Stimulated activated naive CD8-positive, alpha-beta T cell treated with anti-CD3 and anti-CD28 coated beads, Interleukin-15, Interleukin-2, amounts not matched to agents 100 ng/mL and 50 ng/mL, for 24 hours (primary cell): ENCODE data around the gene ZBTB43.
A peak's percentile ranks its signal among the peaks of the same experiment; 100 is the strongest.
"Not testable (repeated sequence)": the region's sequence is repeated elsewhere in the genome, so short reads cannot be mapped to it uniquely, and the experiment has no call there.

ENCODE experiments used
- H3K27ac Mint-ChIP-seq: one replicate; pipeline ENCODE4 v1.8.0; 2021; ENCODE audit warnings: mild to moderate bottlenecking, mixed read lengths
- H3K27me3 Mint-ChIP-seq: one replicate; pipeline ENCODE4 v1.8.0; 2021; ENCODE audit warnings: mixed read lengths
- H3K36me3 Mint-ChIP-seq: one replicate; pipeline ENCODE4 v1.8.0; 2021; ENCODE audit warnings: low read depth, mixed read lengths
- H3K4me1 Mint-ChIP-seq: one replicate; pipeline ENCODE4 v1.8.0; 2021; ENCODE audit warnings: low read depth, mixed read lengths
- H3K4me3 Mint-ChIP-seq: one replicate; pipeline ENCODE4 v1.8.0; 2021; ENCODE audit warnings: mild to moderate bottlenecking, mixed read lengths
- H3K9me3 Mint-ChIP-seq: one replicate; pipeline ENCODE4 v1.8.0; 2021; ENCODE audit warnings: mixed read lengths

ZBTB43 gene

DNA sequence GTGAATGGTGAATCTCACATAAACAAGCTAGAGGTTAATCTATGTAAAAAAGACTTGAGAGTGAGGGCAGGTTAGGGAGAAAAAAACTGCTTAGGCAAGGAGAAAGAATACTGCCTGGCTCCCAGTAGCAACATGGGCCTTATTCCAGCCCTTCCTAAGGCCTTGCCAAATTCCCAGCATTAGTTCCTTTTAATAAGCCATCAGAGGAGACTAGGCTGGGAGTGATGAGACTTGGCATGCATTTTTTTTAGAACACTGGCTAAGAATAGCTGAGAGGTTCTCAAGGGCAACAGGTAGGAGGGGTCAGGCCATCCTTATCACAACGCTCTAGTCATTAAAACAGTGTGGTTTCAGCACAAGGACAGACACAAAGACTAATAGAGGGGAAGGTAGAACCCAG is 20.9 kb upstream of the ZBTB43 start:
- Mint-ChIP-seq H3K36me3 (no peaks in the 10 kb centered on the region), H3K27me3 (peaks cover 34% of the 10 kb centered on the region), H3K9me3 (no peaks in the 10 kb centered on the region), H3K27ac (no peak overlapping the region), H3K4me1 (no peaks in the 10 kb centered on the region), H3K4me3 (no peak overlapping the region)

DNA sequence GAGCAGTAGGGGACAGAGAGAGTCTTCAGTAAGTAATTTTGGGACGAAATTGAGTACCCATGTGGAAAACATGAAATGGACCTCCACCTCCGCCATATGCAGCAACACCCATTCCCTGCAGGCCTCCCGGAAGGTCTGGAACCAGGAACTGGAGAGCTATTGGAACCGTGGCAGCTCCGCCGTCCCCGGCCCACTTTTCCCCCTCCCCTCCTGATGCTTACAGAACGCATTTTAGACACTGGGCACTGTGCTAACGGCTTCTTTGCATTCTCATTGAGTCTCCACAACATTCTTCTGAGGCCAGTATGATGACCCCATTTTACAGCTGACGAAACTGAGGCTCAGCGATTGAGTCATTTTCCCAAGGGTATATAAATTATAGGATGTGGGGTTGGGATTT is 20.4 kb upstream of the ZBTB43 start:
- Mint-ChIP-seq H3K27me3 (peaks cover 34% of the 10 kb centered on the region), H3K4me1 (no peaks in the 10 kb centered on the region), H3K9me3 (no peaks in the 10 kb centered on the region), H3K4me3 (no peak overlapping the region), H3K27ac (no peak overlapping the region), H3K36me3 (no peaks in the 10 kb centered on the region)

DNA sequence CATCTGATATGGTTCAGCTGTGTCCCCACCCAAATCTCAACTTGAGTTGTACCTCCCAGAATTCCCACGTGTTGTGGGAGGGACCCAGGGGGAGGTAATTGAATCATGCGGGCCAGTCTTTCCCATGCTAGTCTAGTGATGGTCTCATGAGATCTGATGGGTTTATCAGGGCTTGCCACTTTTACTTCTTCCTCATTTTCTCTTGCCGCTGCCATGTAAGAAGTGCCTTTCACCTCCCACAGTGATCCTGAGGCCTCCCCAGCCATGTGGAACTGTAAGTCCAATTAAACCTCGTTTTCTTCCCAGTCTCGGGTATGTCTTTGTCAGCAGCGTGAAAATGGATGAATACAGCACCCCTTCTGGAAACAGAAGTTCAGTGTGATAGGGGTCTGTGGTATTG is 20.0 kb upstream of the ZBTB43 start:
- not testable (repeated sequence) for H3K4me3 Mint-ChIP-seq, H3K27ac Mint-ChIP-seq, H3K4me1 Mint-ChIP-seq, H3K9me3 Mint-ChIP-seq, H3K36me3 Mint-ChIP-seq
- H3K27me3 Mint-ChIP-seq: peaks cover 34% of the 10 kb centered on the region

DNA sequence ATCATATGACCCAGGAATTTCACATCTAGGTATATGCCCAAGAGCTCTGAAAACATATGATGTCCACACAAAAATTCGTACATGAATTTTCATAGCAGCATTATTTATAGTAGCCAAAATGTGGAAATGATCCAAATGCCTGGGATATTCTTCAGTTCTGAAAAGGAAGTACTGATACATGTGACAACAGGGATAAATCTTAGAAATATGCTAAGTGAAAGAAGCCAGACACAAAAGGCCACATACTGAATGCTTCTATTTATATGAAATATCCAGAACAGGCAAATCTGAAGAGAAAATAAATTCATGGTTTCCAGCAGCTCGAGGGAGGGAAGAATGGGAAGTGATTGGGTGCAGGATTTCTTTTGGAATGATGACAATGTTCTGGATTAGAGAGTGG is 16.8 kb upstream of the ZBTB43 start:
- Mint-ChIP-seq H3K36me3 (no peaks in the 10 kb centered on the region), H3K27ac (no peak overlapping the region), H3K27me3 (peaks cover 43% of the 10 kb centered on the region), H3K4me1 (no peaks in the 10 kb centered on the region), H3K9me3 (no peaks in the 10 kb centered on the region), H3K4me3 (no peak overlapping the region)

DNA sequence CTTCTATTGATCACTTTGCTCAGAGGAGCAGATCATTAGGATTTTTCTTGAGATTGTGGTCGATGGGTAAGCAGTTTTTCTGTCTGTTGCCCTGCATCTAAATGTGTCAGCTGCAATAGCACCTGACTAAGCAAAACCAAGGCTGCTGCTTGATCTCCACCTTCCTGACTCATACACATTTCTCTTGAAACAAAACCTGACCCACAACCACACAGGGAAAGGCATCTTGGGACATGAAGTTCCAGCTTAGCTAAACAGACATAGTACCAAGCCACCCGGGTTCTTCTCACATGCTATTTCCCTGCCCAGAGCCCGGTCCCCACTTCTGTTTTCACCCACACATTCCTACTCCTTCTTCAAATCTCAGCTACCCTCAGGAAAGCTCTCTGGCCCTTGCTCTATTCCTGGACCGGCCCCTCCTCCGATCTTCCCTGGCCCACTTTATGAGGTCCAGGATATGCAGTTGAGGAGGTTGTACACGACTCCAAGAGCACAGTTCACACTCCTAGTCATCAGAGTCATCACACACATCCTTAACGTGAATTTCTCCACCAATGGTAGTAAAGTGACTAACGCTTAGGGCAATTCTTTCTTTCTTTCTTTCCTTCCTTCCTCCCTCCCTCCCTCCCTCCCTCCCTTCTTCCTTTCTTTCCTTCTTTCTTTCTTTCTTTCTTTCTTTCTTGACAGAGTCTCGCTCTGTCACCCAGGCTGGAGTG is 16.0 kb upstream of the ZBTB43 start:
- H3K27ac Mint-ChIP-seq: no peak overlapping the region
- no peak overlapping the region for H3K4me3 Mint-ChIP-seq
- no peaks in the 10 kb centered on the region for H3K36me3 Mint-ChIP-seq
- H3K9me3 Mint-ChIP-seq: no peaks in the 10 kb centered on the region
- H3K4me1 Mint-ChIP-seq: no peaks in the 10 kb centered on the region
- peaks cover 41% of the 10 kb centered on the region for H3K27me3 Mint-ChIP-seq

DNA sequence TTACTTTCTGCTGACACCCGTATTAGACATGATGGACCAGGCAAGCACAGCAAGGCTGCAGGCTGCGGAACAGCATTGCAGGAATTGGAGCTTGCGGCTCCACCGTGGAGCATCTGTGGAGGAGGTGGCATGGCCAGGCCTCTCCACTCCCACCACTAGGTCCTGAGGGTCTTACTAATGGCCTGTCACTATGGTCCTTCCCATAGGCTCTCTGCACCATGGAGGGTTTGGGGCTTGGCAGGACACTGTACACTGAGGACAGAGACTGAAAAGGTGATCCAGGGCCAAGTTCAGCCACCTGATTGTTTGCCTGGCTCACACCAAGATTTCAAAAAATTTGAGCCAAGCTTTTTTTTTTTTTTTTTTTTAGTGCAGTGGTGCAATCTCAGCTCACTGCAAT is 14.3 kb upstream of the ZBTB43 start:
- Mint-ChIP-seq H3K4me1 (no peaks in the 10 kb centered on the region), H3K9me3 (no peaks in the 10 kb centered on the region), H3K36me3 (no peaks in the 10 kb centered on the region), H3K4me3 (no peak overlapping the region), H3K27ac (no peak overlapping the region), H3K27me3 (peaks cover 33% of the 10 kb centered on the region)

DNA sequence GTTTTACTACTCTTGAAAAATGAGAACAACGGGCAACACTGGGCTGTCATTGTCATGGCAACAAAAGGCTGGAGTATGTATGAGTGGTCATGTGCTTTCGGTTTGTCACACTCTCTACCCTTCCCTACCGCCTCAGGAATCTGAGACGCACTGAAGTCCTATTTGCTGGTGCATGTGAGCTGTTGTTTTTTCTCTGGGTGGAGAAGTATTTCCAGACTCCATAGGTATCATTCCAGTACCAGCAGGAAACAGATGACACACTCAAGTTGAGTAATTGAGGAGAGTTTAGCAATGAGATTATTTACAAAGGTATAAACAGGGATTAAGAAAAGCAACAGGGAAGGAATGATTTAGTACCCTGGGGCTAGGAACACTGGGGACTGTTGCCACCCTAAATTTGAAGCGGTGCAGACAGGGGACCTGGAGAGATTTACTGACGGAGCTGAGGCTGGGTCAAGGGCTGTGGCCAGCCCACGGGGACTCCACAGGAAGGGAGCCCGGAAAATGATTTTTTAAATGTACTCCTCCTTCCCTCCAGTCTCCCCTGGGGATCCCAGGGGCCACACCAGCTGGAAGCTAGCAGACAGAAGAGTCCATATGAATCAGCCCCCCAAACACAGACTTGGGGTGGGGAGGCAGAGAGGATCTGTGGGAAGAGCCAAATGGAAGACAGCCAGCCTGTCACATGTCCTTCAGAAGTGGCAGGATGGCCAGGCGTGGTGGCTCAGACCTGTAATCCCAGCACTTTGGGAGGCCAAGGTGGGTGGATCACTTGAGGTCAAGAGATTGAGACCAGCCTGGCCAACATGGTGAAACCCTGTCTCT is 13.2 kb upstream of the ZBTB43 start:
- no peaks in the 10 kb centered on the region for H3K9me3 Mint-ChIP-seq
- peaks cover 30% of the 10 kb centered on the region for H3K27me3 Mint-ChIP-seq
- H3K4me1 Mint-ChIP-seq: no peaks in the 10 kb centered on the region
- no peak overlapping the region for H3K4me3 Mint-ChIP-seq
- no peaks in the 10 kb centered on the region for H3K36me3 Mint-ChIP-seq
- no peak overlapping the region for H3K27ac Mint-ChIP-seq

DNA sequence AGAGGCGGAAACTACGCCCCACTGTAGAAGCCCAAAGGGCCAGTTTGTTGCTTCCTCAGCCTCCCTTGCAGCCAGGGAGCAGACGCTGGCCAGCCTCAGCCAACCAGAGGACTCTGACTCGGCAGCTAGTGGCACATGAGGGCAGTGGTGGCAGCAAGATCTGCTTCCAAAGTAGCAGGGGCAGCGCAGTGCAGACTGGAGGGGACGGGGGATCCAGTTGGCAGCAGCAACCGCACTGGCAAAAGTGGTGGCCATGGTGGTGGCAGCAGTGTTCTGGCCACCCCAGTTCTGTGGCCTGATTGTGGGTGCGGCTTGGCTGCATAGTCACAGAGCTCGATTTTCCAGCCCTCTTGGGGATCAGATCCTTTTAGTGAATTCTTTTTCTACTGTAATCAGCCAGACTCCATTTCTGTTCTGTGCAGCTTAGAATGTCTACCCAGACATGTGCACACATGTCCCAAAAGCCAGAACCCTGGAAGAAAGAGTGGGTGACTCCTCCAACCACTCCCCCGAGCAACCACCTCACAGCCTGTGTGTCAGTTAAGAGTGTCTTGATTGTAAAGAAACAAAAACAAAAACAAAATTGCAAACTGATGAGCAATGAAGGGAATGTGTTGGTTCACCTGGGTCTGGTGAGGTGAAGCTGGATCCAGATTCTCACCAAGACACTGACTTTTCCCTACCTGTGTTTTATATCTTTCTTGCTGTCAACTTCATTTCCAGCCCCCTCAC is 11.0 kb upstream of the ZBTB43 start:
- Mint-ChIP-seq H3K9me3 (no peaks in the 10 kb centered on the region), H3K27me3 (peaks cover 19% of the 10 kb centered on the region), H3K36me3 (no peaks in the 10 kb centered on the region), H3K27ac (no peak overlapping the region), H3K4me1 (no peaks in the 10 kb centered on the region), H3K4me3 (no peak overlapping the region)

DNA sequence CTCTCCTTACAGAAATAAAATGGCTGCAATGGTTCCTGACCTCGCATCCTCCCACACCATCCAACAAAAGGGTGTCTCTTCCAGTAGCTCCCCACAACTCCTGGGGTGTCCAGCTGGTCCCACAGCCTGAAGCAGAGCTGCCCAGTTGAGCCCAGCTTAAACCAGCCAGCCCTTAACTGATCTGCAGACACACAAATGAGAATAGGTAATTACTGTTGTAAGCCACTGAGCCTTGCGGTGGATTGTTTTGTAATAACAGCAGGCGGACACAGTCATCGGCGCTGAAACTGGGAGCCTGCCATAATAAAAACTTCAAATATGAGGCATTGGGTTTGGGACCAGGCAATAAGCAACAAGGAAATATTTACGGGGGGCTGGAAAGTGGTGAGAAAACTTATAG is 10.4 kb upstream of the ZBTB43 start:
- H3K27me3 Mint-ChIP-seq: peaks cover 19% of the 10 kb centered on the region
- no peaks in the 10 kb centered on the region for H3K9me3 Mint-ChIP-seq
- H3K4me3 Mint-ChIP-seq: no peak overlapping the region
- H3K36me3 Mint-ChIP-seq: no peaks in the 10 kb centered on the region
- H3K27ac Mint-ChIP-seq: no peak overlapping the region
- no peaks in the 10 kb centered on the region for H3K4me1 Mint-ChIP-seq

DNA sequence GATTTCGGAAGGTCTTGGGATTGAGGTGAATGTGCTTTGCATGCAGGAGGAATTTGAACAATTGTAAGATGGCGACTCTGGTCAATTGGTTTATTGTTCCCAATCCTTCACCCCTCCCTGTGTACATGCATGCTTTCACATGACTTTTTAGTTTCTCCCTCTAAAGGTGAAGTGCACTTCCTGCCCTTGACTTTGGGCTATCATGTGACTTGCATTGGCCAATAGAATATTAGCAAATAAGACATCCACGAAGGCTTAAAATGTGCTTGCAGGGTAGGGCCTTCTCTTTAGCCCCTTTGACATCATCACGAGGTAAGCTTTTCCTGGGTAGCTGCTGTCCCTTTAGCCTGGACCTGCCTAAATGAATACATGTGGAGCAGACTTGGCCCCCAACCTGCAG is 8.1 kb upstream of the ZBTB43 start:
- no peaks in the 10 kb centered on the region for H3K36me3 Mint-ChIP-seq
- H3K27me3 Mint-ChIP-seq: peaks cover 7% of the 10 kb centered on the region
- no peaks in the 10 kb centered on the region for H3K9me3 Mint-ChIP-seq
- H3K4me3 Mint-ChIP-seq: no peak overlapping the region
- H3K27ac Mint-ChIP-seq: no peak overlapping the region
- no peaks in the 10 kb centered on the region for H3K4me1 Mint-ChIP-seq

DNA sequence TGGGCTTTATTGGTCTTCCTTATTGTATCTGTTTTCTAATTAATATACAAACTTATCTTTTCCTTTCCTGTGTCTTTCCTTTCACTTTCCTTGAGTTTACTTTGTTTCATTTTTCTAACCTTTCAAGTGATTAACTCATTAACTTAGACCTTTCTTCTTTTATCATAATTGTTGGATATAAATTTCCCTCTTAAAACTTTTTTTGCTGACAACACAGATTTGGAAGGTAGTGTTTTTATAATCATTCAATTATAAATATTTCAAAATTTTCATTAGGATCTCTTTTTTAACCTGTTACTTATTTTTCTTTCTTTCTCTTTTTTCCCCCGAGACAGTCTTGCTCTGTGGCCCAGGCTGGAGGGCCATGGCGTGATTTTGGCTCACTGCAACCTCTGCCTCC is 6.9 kb upstream of the ZBTB43 start:
- H3K4me3 Mint-ChIP-seq: no peak overlapping the region

DNA sequence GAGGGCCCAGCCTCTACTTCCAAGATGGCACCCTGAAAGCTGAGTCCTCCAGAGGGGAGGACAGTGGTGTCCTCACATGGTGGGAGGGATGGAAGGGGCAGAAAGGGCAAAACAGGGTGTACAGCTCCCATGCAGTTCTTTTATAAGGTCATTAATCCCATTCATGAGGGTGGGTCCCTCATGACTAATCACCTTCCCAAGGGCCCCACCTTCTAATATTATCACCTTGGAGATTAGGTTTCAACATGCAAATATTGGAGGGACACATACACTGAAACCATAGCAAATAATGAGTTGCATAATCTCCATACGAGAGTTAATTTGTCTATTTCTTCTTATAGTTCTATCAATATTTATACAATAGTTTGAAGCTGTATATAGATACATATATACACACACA is 5.8 kb upstream of the ZBTB43 start:
- H3K27me3 Mint-ChIP-seq: no peaks in the 10 kb centered on the region
- H3K4me1 Mint-ChIP-seq: peaks cover under 1% of the 10 kb centered on the region
- no peak overlapping the region for H3K4me3 Mint-ChIP-seq
- peaks cover 2% of the 10 kb centered on the region for H3K9me3 Mint-ChIP-seq
- no peak overlapping the region for H3K27ac Mint-ChIP-seq
- no peaks in the 10 kb centered on the region for H3K36me3 Mint-ChIP-seq

More for the DNA sequence above, 6.9 kb upstream of the ZBTB43 start:
- Mint-ChIP-seq H3K9me3 (no peaks in the 10 kb centered on the region), H3K36me3 (no peaks in the 10 kb centered on the region), H3K4me1 (no peaks in the 10 kb centered on the region), H3K27ac (no peak overlapping the region), H3K27me3 (no peaks in the 10 kb centered on the region)

DNA sequence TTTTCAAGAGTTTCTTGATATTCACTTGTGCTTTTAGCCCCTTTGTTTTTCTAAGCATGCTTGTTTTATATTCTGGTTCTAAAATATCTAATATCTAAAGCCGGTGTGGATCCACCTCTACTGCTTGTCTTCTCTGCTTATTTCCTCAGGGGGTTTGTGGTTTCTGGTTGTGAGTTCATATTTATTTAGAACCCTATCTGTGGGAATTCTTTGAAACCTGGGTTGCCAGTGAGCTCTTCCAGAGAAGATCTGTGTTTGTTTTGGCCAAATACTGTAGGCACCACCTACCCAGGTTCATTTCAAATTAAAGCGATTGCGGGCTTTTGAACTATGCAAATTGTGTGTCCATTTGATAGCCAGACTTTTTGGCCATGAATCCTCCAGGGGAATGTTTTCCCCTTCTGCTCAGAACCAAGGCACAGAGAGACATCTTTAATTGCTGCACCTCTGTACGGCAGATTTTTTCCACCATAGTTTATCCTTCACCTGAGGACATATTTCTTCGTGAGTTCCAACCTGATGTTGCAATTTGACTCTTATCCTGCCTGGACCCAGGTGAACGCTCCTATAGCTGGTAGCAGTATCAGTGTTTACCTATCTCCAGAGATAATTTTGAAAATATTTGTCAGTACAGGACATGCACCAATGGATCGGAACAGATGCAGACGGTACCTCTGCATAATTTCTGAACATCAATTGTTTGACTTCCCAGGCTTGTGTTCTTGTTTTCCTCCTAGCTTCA is 2.4 kb upstream of the ZBTB43 start:
- Mint-ChIP-seq H3K4me1 (peaks cover 30% of the 10 kb centered on the region), H3K27ac (no peak overlapping the region), H3K4me3 (no peak overlapping the region), H3K27me3 (no peaks in the 10 kb centered on the region), H3K9me3 (peaks cover 5% of the 10 kb centered on the region), H3K36me3 (peaks cover 16% of the 10 kb centered on the region)

DNA sequence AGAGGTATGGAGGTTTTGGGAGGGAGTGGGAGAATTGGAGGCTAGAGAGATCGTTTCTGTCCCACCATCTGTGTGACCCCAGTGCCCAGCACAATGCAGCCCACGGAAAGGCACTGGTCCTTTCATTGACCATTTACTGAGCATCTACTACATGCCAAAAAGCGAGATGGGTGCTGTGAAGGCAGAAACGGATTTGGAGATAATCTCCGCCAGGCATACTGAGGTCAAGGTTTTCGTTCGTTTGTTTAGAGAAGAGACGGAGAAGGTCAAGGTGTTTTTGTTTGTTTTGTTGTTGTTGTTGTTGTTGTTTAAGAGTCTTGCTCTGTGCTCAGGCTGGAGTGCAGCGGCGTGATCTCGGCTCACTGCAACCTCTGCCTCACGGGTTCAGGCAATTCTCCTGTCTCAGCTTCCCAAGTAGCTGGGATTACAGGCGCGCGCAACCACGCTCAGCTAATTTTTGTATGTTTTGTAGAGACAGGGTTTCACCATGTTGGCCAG is 593 bp upstream of the ZBTB43 start:
- H3K36me3 Mint-ChIP-seq: peaks cover 16% of the 10 kb centered on the region
- H3K27ac Mint-ChIP-seq: peak overlapping the region; percentile 92
- peaks cover 40% of the 10 kb centered on the region for H3K4me1 Mint-ChIP-seq

More for the DNA sequence above, 593 bp upstream of the ZBTB43 start:
- Mint-ChIP-seq H3K9me3 (peaks cover 5% of the 10 kb centered on the region), H3K4me3 (peak overlapping the region; percentile 99), H3K27me3 (no peaks in the 10 kb centered on the region)
